Measurements from ENCODE around the gene IL20. TPM values are rescaled to one million over a fixed set of nuclear protein-coding genes. Genes with fewer than 3 reads are reported as not detected.

Gene IL20
- total RNA-seq, 1 experiment from 2014 or later, result not detected

GRCh38 chr1:206872139-206872538 lies 6.7 kb downstream of the IL20 start:
- TF ChIP-seq CTCF (IDR thresholded peaks at IDR 0.05; ENCODE audit: insufficient read depth in 1 of 2, low read depth in 1 of 2, low read length in 1 of 2, severe bottlenecking in 1 of 2, unreplicated experiment in 1 of 2), result no peak

GRCh38 chr1:206873603-206874188 lies 8.3 kb downstream of the IL20 start:
- peaks cover 9% of the 10 kb centered on the region for H3K9me3 ChIP-seq
- H3K27ac Mint-ChIP-seq (ENCODE audit: unreplicated experiment), result no peak overlapping the region
- no peaks in the 10 kb centered on the region for H3K4me1 Mint-ChIP-seq (ENCODE audit: low read depth, unreplicated experiment)
- no peaks in the 10 kb centered on the region for H3K4me1 ChIP-seq
- no peak for TF ChIP-seq CTCF (IDR thresholded peaks at IDR 0.05; ENCODE audit: insufficient read depth in 1 of 2, low read depth in 1 of 2, low read length in 1 of 2, severe bottlenecking in 1 of 2, unreplicated experiment in 1 of 2)
- no peak for DNase-seq
- peaks cover 9% of the 10 kb centered on the region for H3K27me3 Mint-ChIP-seq (ENCODE audit: insufficient read depth, unreplicated experiment)
- no TSS peak for BruUV-seq (replicated peaks)
- H3K9me3 Mint-ChIP-seq (ENCODE audit: unreplicated experiment), result peaks cover 6% of the 10 kb centered on the region
- no peaks in the 10 kb centered on the region for H3K36me3 ChIP-seq (ENCODE audit: control insufficient read depth, insufficient read depth, low read length)
- no peaks in the 10 kb centered on the region for H3K27me3 ChIP-seq (replicated peaks; ENCODE audit: control insufficient read depth, insufficient read depth, low read length)
- H3K36me3 Mint-ChIP-seq (ENCODE audit: insufficient read depth, unreplicated experiment), result no peaks in the 10 kb centered on the region
- no peak overlapping the region for H3K4me3 Mint-ChIP-seq (ENCODE audit: unreplicated experiment)
- no peak overlapping the region for H3K4me3 ChIP-seq (ENCODE audit: low read depth, low read length)
- CTCF ChIA-PET, result no interaction called here
- POLR2A ChIA-PET, result no interaction called here
- intact Hi-C loops (cut with micrococcal nuclease; ENCODE audit: unreplicated experiment), result no loop called here

More at GRCh38 chr1:206872139-206872538, 6.7 kb downstream of the IL20 start:
- Mint-ChIP-seq H3K9me3 (ENCODE audit: unreplicated experiment) (no peaks in the 10 kb centered on the region), H3K27me3 (ENCODE audit: insufficient read depth, unreplicated experiment) (peaks cover 9% of the 10 kb centered on the region), H3K4me1 (ENCODE audit: low read depth, unreplicated experiment) (no peaks in the 10 kb centered on the region), H3K4me3 (ENCODE audit: unreplicated experiment) (no peak overlapping the region), H3K36me3 (ENCODE audit: insufficient read depth, unreplicated experiment) (no peaks in the 10 kb centered on the region), H3K27ac (ENCODE audit: unreplicated experiment) (no peak overlapping the region)
- ChIA-PET CTCF (interaction anchor here (2.3 kb wide), 1 partner anchor 40 kb away, joined by 7 read pairs; no protein-coding TSS in a partner anchor), POLR2A (no interaction called here)
- intact Hi-C loops (cut with micrococcal nuclease; ENCODE audit: unreplicated experiment), result no loop called here
- BruUV-seq (replicated peaks), result no TSS peak
- Histone ChIP-seq H3K4me3 (ENCODE audit: low read depth, low read length) (no peak overlapping the region), H3K36me3 (ENCODE audit: control insufficient read depth, insufficient read depth, low read length) (no peaks in the 10 kb centered on the region), H3K9me3 (no peaks in the 10 kb centered on the region), H3K4me1 (no peaks in the 10 kb centered on the region), H3K27me3 (replicated peaks; ENCODE audit: control insufficient read depth, insufficient read depth, low read length) (no peaks in the 10 kb centered on the region)
- no peak for DNase-seq

GRCh38 chr1:206875752-206876377 lies 10.4 kb downstream of the IL20 start:
- no peak overlapping the region for H3K4me3 Mint-ChIP-seq (ENCODE audit: unreplicated experiment)
- ChIA-PET CTCF (no interaction called here), POLR2A (no interaction called here)
- no peaks in the 10 kb centered on the region for H3K4me1 Mint-ChIP-seq (ENCODE audit: low read depth, unreplicated experiment)
- no peaks in the 10 kb centered on the region for H3K36me3 Mint-ChIP-seq (ENCODE audit: insufficient read depth, unreplicated experiment)
- peaks cover 17% of the 10 kb centered on the region for H3K9me3 ChIP-seq
- peaks cover 2% of the 10 kb centered on the region for H3K27me3 Mint-ChIP-seq (ENCODE audit: insufficient read depth, unreplicated experiment)
- intact Hi-C loops (cut with micrococcal nuclease; ENCODE audit: unreplicated experiment), result no loop called here
- BruUV-seq (replicated peaks), result no TSS peak
- no peak for DNase-seq
- H3K4me1 ChIP-seq, result no peaks in the 10 kb centered on the region
- no peak overlapping the region for H3K4me3 ChIP-seq (ENCODE audit: low read depth, low read length)
- no peak overlapping the region for H3K27ac Mint-ChIP-seq (ENCODE audit: unreplicated experiment)
- no peaks in the 10 kb centered on the region for H3K27me3 ChIP-seq (replicated peaks; ENCODE audit: control insufficient read depth, insufficient read depth, low read length)
- no peak for TF ChIP-seq CTCF (IDR thresholded peaks at IDR 0.05; ENCODE audit: insufficient read depth in 1 of 2, low read depth in 1 of 2, low read length in 1 of 2, severe bottlenecking in 1 of 2, unreplicated experiment in 1 of 2)
- H3K9me3 Mint-ChIP-seq (ENCODE audit: unreplicated experiment), result peaks cover 15% of the 10 kb centered on the region
- no peaks in the 10 kb centered on the region for H3K36me3 ChIP-seq (ENCODE audit: control insufficient read depth, insufficient read depth, low read length)

All from Caco-2 (cell line).